Esophagus muscularis mucosa (tissue), 4 donors: ENCODE measurements around the gene EXOSC6.
"Not testable (repeated sequence)": the region's sequence is repeated elsewhere in the genome, so short reads cannot be mapped to it uniquely, and the experiment has no call there.

Experiments used
- CTCF ChIP-seq, 3 experiments: fragments of 200-600 bp in 2 of 3; fragments of 450-650 bp in 1 of 3; sonication (generic) in 2 of 3; IDR thresholded peaks; one replicate each; pipeline ENCODE4 v1.5.1; 2017 to 2019; ENCODE audit warnings: antibody characterized with exemption in 3 of 3, mild to moderate bottlenecking in 2 of 3, moderate library complexity in 1 of 3
- EP300 ChIP-seq: sonication (generic); formaldehyde crosslinking; IDR thresholded peaks from one replicate; pipeline ENCODE4 v1.6.1; 2017; ENCODE audit warnings: antibody characterized with exemption
- POLR2A ChIP-seq: fragments of 450-650 bp; IDR thresholded peaks from one replicate; pipeline ENCODE4 v1.6.1; 2017; ENCODE audit warnings: antibody characterized with exemption, moderate library complexity, mild to moderate bottlenecking, low read depth
- POLR2AphosphoS5 ChIP-seq, 2 donors: sonication (generic); formaldehyde crosslinking; IDR thresholded peaks; one replicate each; pipeline ENCODE4 v1.6.1; 2017; ENCODE audit warnings: antibody characterized with exemption in 2 of 2

- TF ChIP-seq CTCF (IDR thresholded peaks at IDR 0.05); POLR2A; POLR2AphosphoS5 (IDR thresholded peaks at IDR 0.05); EP300: not testable (repeated sequence)
Observed at GRCh38 chr16:70200063-70200462, 51.7 kb downstream of the EXOSC6 start.
